Caco-2 (cell line): ENCODE measurements around the gene ABCC12. TPM values are rescaled to one million over a fixed set of nuclear protein-coding genes. Genes with fewer than 3 reads are reported as not detected.
"Not testable (repeated sequence)": the region's sequence is repeated elsewhere in the genome, so short reads cannot be mapped to it uniquely, and the experiment has no call there.

Source experiments
- BruUV-seq: library from RNA; stranded (reverse); fragments of 400-500 nt; replicated peaks from 2 replicates; lab custom pipeline; 2021; lab: Mats Ljungman, UMichigan
- CTCF ChIA-PET: fragments of 300-600 bp; sonication (Branson Sonifier 250); formaldehyde crosslinking; loops from one replicate; lab custom pipeline; 2022; ENCODE audit warnings: antibody characterized with exemption; lab: Charles Lee
- POLR2A ChIA-PET: fragments of 300-600 bp; sonication (Branson Sonifier 250); formaldehyde crosslinking; loops from one replicate; lab custom pipeline; 2022; ENCODE audit warnings: antibody characterized with exemption; lab: Charles Lee
- DNase-seq, 2 experiments: peaks; one replicate each; pipeline versions ENCODE4 v3.0.0 to v3.0.0-alpha.2; 2020 to 2022
- H3K27me3 ChIP-seq: replicated peaks from 2 replicates; pipeline ENCODE4 v1.6.0; 2011; ENCODE audit warnings: low read length; ENCODE audit not compliant: control insufficient read depth, insufficient read depth
- H3K36me3 ChIP-seq: 2 replicates; pipeline ENCODE4 v1.5.1; 2011; ENCODE audit warnings: low read length; ENCODE audit not compliant: control insufficient read depth, insufficient read depth
- H3K4me1 ChIP-seq: fragments of 250-450 bp; sonication (Bioruptor Pico); 2 replicates; pipeline ENCODE4 v1.5.1; 2020; ENCODE audit warnings: mild to moderate bottlenecking
- H3K4me3 ChIP-seq: 2 replicates; pipeline ENCODE4 v1.5.1; 2011; ENCODE audit warnings: low read depth, mild to moderate bottlenecking, control low read depth, low read length
- H3K9me3 ChIP-seq: fragments of 250-450 bp; sonication (Bioruptor Pico); 2 replicates; pipeline ENCODE4 v1.5.1; 2020; ENCODE audit warnings: mild to moderate bottlenecking, moderate library complexity
- H3K27ac Mint-ChIP-seq: one replicate; pipeline ENCODE4 v1.8.0; 2022; ENCODE audit warnings: mixed read lengths; ENCODE audit not compliant: unreplicated experiment
- H3K27me3 Mint-ChIP-seq: one replicate; pipeline ENCODE4 v1.8.0; 2022; ENCODE audit warnings: mixed read lengths; ENCODE audit not compliant: insufficient read depth, unreplicated experiment
- H3K36me3 Mint-ChIP-seq: one replicate; pipeline ENCODE4 v1.8.0; 2022; ENCODE audit warnings: mild to moderate bottlenecking, mixed read lengths; ENCODE audit not compliant: insufficient read depth, unreplicated experiment
- H3K4me1 Mint-ChIP-seq: one replicate; pipeline ENCODE4 v1.8.0; 2022; ENCODE audit warnings: low read depth, mixed read lengths; ENCODE audit not compliant: unreplicated experiment
- H3K4me3 Mint-ChIP-seq: one replicate; pipeline ENCODE4 v1.8.0; 2022; ENCODE audit warnings: mild to moderate bottlenecking, moderate library complexity, mixed read lengths; ENCODE audit not compliant: unreplicated experiment
- H3K9me3 Mint-ChIP-seq: one replicate; pipeline ENCODE4 v1.8.0; 2022; ENCODE audit warnings: mixed read lengths; ENCODE audit not compliant: unreplicated experiment
- CTCF ChIP-seq, 2 experiments: fragments of 200-600 bp in 1 of 2; IDR thresholded peaks; 1 replicate in 1 of 2; 2 replicates in 1 of 2; pipeline versions ENCODE4 v1.5.1 to v1.8.0; 2011 to 2022; ENCODE audit warnings: antibody characterized with exemption in 1 of 2, control low read depth in 1 of 2, inconsistent platforms in 1 of 2, low read depth in 1 of 2, low read length in 1 of 2, mild to moderate bottlenecking in 1 of 2, moderate library complexity in 1 of 2; ENCODE audit not compliant: insufficient read depth in 1 of 2, severe bottlenecking in 1 of 2, unreplicated experiment in 1 of 2
- intact Hi-C: fragments of 100-400 bp; cut with micrococcal nuclease; formaldehyde crosslinking; loops from one replicate; pipeline ENCODE4 v1.10.0; 2022; ENCODE audit not compliant: unreplicated experiment
- total RNA-seq: library from RNA; stranded (reverse); gene quantifications from 2 replicates; pipeline ENCODE4 v1.2.3, GENCODE V29; 2022

The ABCC12 gene
- total RNA-seq, 1 experiment from 2014 or later: not detected

GRCh38 chr16:48187779-48188178, 32.0 kb upstream of the ABCC12 start:
- no peaks in the 10 kb centered on the region for H3K9me3 Mint-ChIP-seq
- H3K4me3 Mint-ChIP-seq: no peak overlapping the region
- POLR2A ChIA-PET: no interaction called here
- peaks cover 8% of the 10 kb centered on the region for H3K4me1 Mint-ChIP-seq
- H3K27ac Mint-ChIP-seq: no peak overlapping the region
- Histone ChIP-seq H3K36me3 (no peaks in the 10 kb centered on the region), H3K9me3 (no peaks in the 10 kb centered on the region), H3K27me3 (no peaks in the 10 kb centered on the region), H3K4me1 (no peaks in the 10 kb centered on the region), H3K4me3 (no peak overlapping the region)
- CTCF ChIA-PET: interaction anchor here (0.6 kb wide), 1 partner anchor 41 kb away, joined by 10 read pairs; no protein-coding TSS in a partner anchor
- peaks cover 4% of the 10 kb centered on the region for H3K27me3 Mint-ChIP-seq
- no peaks in the 10 kb centered on the region for H3K36me3 Mint-ChIP-seq
- no peak for TF ChIP-seq CTCF (IDR thresholded peaks at IDR 0.05; ENCODE audit: insufficient read depth in 1 of 2, low read depth in 1 of 2, low read length in 1 of 2, severe bottlenecking in 1 of 2, unreplicated experiment in 1 of 2)
- intact Hi-C loops: no loop called here
- no TSS peak for BruUV-seq
- no peak for DNase-seq

- H3K27me3 Mint-ChIP-seq: peaks cover 4% of the 10 kb centered on the region
- H3K36me3 Mint-ChIP-seq: no peaks in the 10 kb centered on the region
- H3K4me1 Mint-ChIP-seq: peaks cover 8% of the 10 kb centered on the region
- H3K9me3 Mint-ChIP-seq: no peaks in the 10 kb centered on the region
- ChIA-PET POLR2A (no interaction called here), CTCF (no interaction called here)
- H3K4me1 ChIP-seq: no peaks in the 10 kb centered on the region
- H3K27me3 ChIP-seq: no peaks in the 10 kb centered on the region; the same call in 1 of the 2 replicates
- H3K27ac Mint-ChIP-seq: no peak overlapping the region
- no peaks in the 10 kb centered on the region for H3K9me3 ChIP-seq
- intact Hi-C loops: no loop called here
- no peaks in the 10 kb centered on the region for H3K36me3 ChIP-seq
- no peak for DNase-seq
- H3K4me3 ChIP-seq: no peak overlapping the region
- BruUV-seq: no TSS peak
- no peak overlapping the region for H3K4me3 Mint-ChIP-seq
- no peak for TF ChIP-seq CTCF (IDR thresholded peaks at IDR 0.05; ENCODE audit: insufficient read depth in 1 of 2, low read depth in 1 of 2, low read length in 1 of 2, severe bottlenecking in 1 of 2, unreplicated experiment in 1 of 2)
Measured at GRCh38 chr16:48184681-48185080, 28.9 kb upstream of the ABCC12 start.

- H3K9me3 ChIP-seq: no peaks in the 10 kb centered on the region
- H3K36me3 ChIP-seq: no peaks in the 10 kb centered on the region
- H3K27me3 ChIP-seq: no peaks in the 10 kb centered on the region; the same call in 1 of the 2 replicates
- no peak overlapping the region for H3K4me3 Mint-ChIP-seq
- H3K4me1 ChIP-seq: no peaks in the 10 kb centered on the region
- DNase-seq: no peak
- POLR2A ChIA-PET: no interaction called here
- no peak for TF ChIP-seq CTCF (IDR thresholded peaks at IDR 0.05; ENCODE audit: insufficient read depth in 1 of 2, low read depth in 1 of 2, low read length in 1 of 2, severe bottlenecking in 1 of 2, unreplicated experiment in 1 of 2)
- H3K36me3 Mint-ChIP-seq: no peaks in the 10 kb centered on the region
- no TSS peak for BruUV-seq
- no peak overlapping the region for H3K27ac Mint-ChIP-seq
- intact Hi-C loops: no loop called here
- H3K9me3 Mint-ChIP-seq: no peaks in the 10 kb centered on the region
- peaks cover 8% of the 10 kb centered on the region for H3K4me1 Mint-ChIP-seq
- H3K27me3 Mint-ChIP-seq: peaks cover 4% of the 10 kb centered on the region
- no peak overlapping the region for H3K4me3 ChIP-seq
- CTCF ChIA-PET: no interaction called here
Measured at GRCh38 chr16:48182979-48183537, 27.3 kb upstream of the ABCC12 start.

- CTCF ChIA-PET, intact Hi-C loops, H3K36me3 ChIP-seq, H3K4me1 ChIP-seq, H3K27ac Mint-ChIP-seq, H3K36me3 Mint-ChIP-seq, H3K9me3 ChIP-seq, H3K9me3 Mint-ChIP-seq, H3K4me3 ChIP-seq, H3K27me3 ChIP-seq, BruUV-seq, DNase-seq, H3K4me3 Mint-ChIP-seq, POLR2A ChIA-PET, H3K27me3 Mint-ChIP-seq, H3K4me1 Mint-ChIP-seq: not testable (repeated sequence)
Measured at GRCh38 chr16:48181746-48182520, 26.1 kb upstream of the ABCC12 start.
